ENCODE data around the gene SLC1A1. TPM values are rescaled to one million over a fixed set of nuclear protein-coding genes. Genes with fewer than 3 reads are reported as not detected.
A peak's percentile ranks its signal among the peaks of the same experiment; 100 is the strongest.

The SLC1A1 gene
- total and polyA plus RNA-seq, 4 donors = 5.1 to 13.8 (median 5.4) TPM

DNA sequence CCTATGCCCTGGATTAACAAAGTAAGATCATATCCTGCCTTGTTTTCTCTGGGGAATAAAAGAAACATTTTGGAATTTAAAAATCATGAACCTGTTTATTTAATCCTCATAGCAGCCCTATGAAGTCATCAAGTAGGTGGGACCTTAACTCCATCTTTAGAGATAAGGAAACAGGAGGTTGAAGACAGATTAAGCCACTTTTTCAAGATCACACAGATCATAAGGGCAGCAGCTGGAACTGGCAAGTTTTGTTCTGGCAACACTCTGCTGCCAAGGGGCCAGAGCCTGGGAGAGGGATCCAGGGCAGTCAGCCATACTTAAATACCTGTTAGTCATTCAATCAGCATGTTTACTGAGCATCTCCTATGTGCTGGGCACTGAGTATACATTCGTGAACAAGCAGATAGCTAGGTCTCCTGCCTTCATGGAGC is 63.7 kb downstream of the SLC1A1 start:
- H3K9me3 ChIP-seq (ENCODE audit: control insufficient read depth in 4 of 4, insufficient read depth in 3 of 4, low read length in 3 of 4) = no peaks in the 10 kb centered on the region
- H3K4me1 ChIP-seq (ENCODE audit: control insufficient read depth in 5 of 5, insufficient read depth in 5 of 5, low read length in 5 of 5) = peaks cover 0 to 17% (median 6%) of the 10 kb centered on the region in 5 donors
- ATAC-seq (ENCODE audit: insufficient read depth, low FRiP score) (no peak), DNase-seq (no peak)
- H3K36me3 ChIP-seq (ENCODE audit: control insufficient read depth in 4 of 4, insufficient read depth in 4 of 4, low read length in 4 of 4) = no peaks in the 10 kb centered on the region
- H3K4me3 ChIP-seq = no peak overlapping the region
- TF ChIP-seq, protein P1, sequence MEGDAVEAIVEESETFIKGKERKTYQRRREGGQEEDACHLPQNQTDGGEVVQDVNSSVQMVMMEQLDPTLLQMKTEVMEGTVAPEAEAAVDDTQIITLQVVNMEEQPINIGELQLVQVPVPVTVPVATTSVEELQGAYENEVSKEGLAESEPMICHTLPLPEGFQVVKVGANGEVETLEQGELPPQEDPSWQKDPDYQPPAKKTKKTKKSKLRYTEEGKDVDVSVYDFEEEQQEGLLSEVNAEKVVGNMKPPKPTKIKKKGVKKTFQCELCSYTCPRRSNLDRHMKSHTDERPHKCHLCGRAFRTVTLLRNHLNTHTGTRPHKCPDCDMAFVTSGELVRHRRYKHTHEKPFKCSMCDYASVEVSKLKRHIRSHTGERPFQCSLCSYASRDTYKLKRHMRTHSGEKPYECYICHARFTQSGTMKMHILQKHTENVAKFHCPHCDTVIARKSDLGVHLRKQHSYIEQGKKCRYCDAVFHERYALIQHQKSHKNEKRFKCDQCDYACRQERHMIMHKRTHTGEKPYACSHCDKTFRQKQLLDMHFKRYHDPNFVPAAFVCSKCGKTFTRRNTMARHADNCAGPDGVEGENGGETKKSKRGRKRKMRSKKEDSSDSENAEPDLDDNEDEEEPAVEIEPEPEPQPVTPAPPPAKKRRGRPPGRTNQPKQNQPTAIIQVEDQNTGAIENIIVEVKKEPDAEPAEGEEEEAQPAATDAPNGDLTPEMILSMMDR (IDR thresholded peaks at IDR 0.05; ENCODE audit: control extremely low read depth, extremely low read depth) = no peak
- H3K27me3 ChIP-seq (ENCODE audit: control insufficient read depth in 3 of 3, insufficient read depth in 3 of 3, low read length in 2 of 3) = no peaks in the 10 kb centered on the region
- H3K27ac ChIP-seq (ENCODE audit: low read depth in 1 of 2, low read length in 1 of 2) = peak overlapping the region; percentile 23 to 41
- WGBS, 2 donors = 57 to 81% methylated on average over 1 of the region's 1 CpG
- no peak overlapping the region for H3K9ac ChIP-seq (ENCODE audit: insufficient read depth in 1 of 2, low read length in 2 of 2)

GRCh38 chr9:4555236-4555635 is 65.0 kb downstream of the SLC1A1 start:
- no peak overlapping the region for H3K9ac ChIP-seq (ENCODE audit: insufficient read depth in 1 of 2, low read length in 2 of 2)

DNA sequence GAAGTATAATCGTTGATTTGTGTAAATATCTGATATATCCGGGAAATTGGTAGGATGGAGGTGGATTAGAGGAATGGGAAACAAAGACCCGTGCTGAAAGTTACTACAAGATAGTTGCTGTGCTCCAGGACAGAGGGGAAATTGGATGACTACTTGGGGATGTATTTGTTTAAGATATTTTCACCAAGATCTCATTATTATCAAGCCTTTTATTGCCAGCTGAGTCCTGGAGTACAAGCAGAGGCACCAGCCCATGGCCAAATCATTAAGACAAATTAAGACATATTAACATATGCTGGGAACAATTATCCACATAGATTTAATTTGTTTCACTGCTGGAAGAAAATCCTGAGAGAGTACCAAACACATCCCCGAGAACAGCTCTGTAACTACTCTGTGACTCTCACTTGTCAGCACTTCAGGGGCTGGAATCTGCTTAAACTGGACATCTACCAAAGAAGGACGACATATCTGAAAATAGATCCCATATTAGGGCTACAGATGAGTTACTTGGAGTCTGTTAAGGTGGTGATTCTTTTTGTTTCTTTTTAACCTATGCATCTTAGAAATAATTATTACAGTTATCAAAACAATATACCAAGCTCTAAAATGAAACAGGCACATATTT is 68.2 kb downstream of the SLC1A1 start:
- DNase-seq = no peak
- peaks cover 0 to 5% (median 0%) of the 10 kb centered on the region in 5 donors for H3K4me1 ChIP-seq (ENCODE audit: control insufficient read depth in 5 of 5, insufficient read depth in 5 of 5, low read length in 5 of 5)
- TF ChIP-seq, protein P1 (IDR thresholded peaks at IDR 0.05; ENCODE audit: control extremely low read depth, extremely low read depth) = no peak
- H3K27ac ChIP-seq (ENCODE audit: low read depth in 1 of 2, low read length in 1 of 2) = no peak overlapping the region
- no peak overlapping the region for H3K4me3 ChIP-seq
- H3K36me3 ChIP-seq (ENCODE audit: control insufficient read depth in 4 of 4, insufficient read depth in 4 of 4, low read length in 4 of 4) = no peaks in the 10 kb centered on the region
- no peaks in the 10 kb centered on the region for H3K27me3 ChIP-seq (ENCODE audit: control insufficient read depth in 3 of 3, insufficient read depth in 3 of 3, low read length in 2 of 3)
- 80 to 90% methylated on average over 5 of the region's 5 CpGs for WGBS, 2 donors
- no peak overlapping the region for H3K9ac ChIP-seq (ENCODE audit: insufficient read depth in 1 of 2, low read length in 2 of 2)
- no peaks in the 10 kb centered on the region for H3K9me3 ChIP-seq (ENCODE audit: control insufficient read depth in 4 of 4, insufficient read depth in 3 of 4, low read length in 3 of 4)
- no peak for ATAC-seq (ENCODE audit: insufficient read depth, low FRiP score)

More at GRCh38 chr9:4555236-4555635, 65.0 kb downstream of the SLC1A1 start:
- Histone ChIP-seq H3K4me1 (ENCODE audit: control insufficient read depth in 5 of 5, insufficient read depth in 5 of 5, low read length in 5 of 5) (peaks cover 0 to 11% (median 0%) of the 10 kb centered on the region in 5 donors), H3K27me3 (ENCODE audit: control insufficient read depth in 3 of 3, insufficient read depth in 3 of 3, low read length in 2 of 3) (no peaks in the 10 kb centered on the region), H3K9me3 (ENCODE audit: control insufficient read depth in 4 of 4, insufficient read depth in 3 of 4, low read length in 3 of 4) (no peaks in the 10 kb centered on the region), H3K36me3 (ENCODE audit: control insufficient read depth in 4 of 4, insufficient read depth in 4 of 4, low read length in 4 of 4) (no peaks in the 10 kb centered on the region), H3K27ac (ENCODE audit: low read depth in 1 of 2, low read length in 1 of 2) (peak overlapping the region in 1 of 2 donors; percentile 63), H3K4me3 (no peak overlapping the region)
- 53 to 72% methylated on average over 2 of the region's 2 CpGs for WGBS, 2 donors
- ATAC-seq (ENCODE audit: insufficient read depth, low FRiP score) (no peak), DNase-seq (no peak)
- TF ChIP-seq, protein P1 (IDR thresholded peaks at IDR 0.05; ENCODE audit: control extremely low read depth, extremely low read depth) = no peak
